DND-41 (cell line): ENCODE measurements around the gene ZNF75A.
"Not testable (repeated sequence)": the region's sequence is repeated elsewhere in the genome, so short reads cannot be mapped to it uniquely, and the experiment has no call there.

ENCODE experiments used
- ATAC-seq: fragments of 200-7000 bp; cut with Tn5 transposase; 3 replicates; pipeline ENCODE4 v1.9.1; 2021; ENCODE audit warnings: low read depth; ENCODE audit not compliant: insufficient read depth
- DNase-seq: peaks from one replicate; pipeline ENCODE4 v3.0.0-alpha.2; 2020
- H2AFZ ChIP-seq: 2 replicates; pipeline ENCODE4 v1.6.0; 2012; ENCODE audit warnings: low read depth, low read length
- H3K27ac ChIP-seq: 2 replicates; pipeline ENCODE4 v1.5.1; 2012; ENCODE audit warnings: low read length, inconsistent platforms
- H3K27me3 ChIP-seq: fragments of 200-600 bp; sonication (generic); 2 replicates; pipeline ENCODE4 v1.6.0; 2012; ENCODE audit warnings: low read length, mild to moderate bottlenecking, inconsistent platforms; ENCODE audit not compliant: insufficient read depth, poor library complexity
- H3K36me3 ChIP-seq: 2 replicates; pipeline ENCODE4 v1.5.1; 2012; ENCODE audit warnings: low read length, inconsistent platforms; ENCODE audit not compliant: insufficient read depth
- H3K4me1 ChIP-seq: 2 replicates; pipeline ENCODE4 v1.5.1; 2012; ENCODE audit warnings: mild to moderate bottlenecking, low read length; ENCODE audit not compliant: insufficient read depth
- H3K4me2 ChIP-seq: 2 replicates; pipeline ENCODE4 v1.6.0; 2012; ENCODE audit warnings: mild to moderate bottlenecking, moderate library complexity, low read length, inconsistent platforms; ENCODE audit not compliant: insufficient read depth
- H3K4me3 ChIP-seq, 2 experiments: fragments of 200-600 bp in 1 of 2; shearing (Covaris generic) in 1 of 2; 2 replicates each; pipeline ENCODE4 v1.5.1; 2012 to 2016; ENCODE audit warnings: inconsistent platforms in 2 of 2, low read length in 2 of 2, mild to moderate bottlenecking in 2 of 2, low read depth in 1 of 2, moderate library complexity in 1 of 2
- H3K79me2 ChIP-seq: 2 replicates; pipeline ENCODE4 v1.6.0; 2012; ENCODE audit warnings: low read length, inconsistent platforms; ENCODE audit not compliant: insufficient read depth
- H3K9ac ChIP-seq: 2 replicates; pipeline ENCODE4 v1.6.0; 2012; ENCODE audit warnings: low read depth, mild to moderate bottlenecking, inconsistent platforms, low read length, moderate library complexity
- H3K9me3 ChIP-seq: 2 replicates; pipeline ENCODE4 v1.5.1; 2012; ENCODE audit warnings: low read length, moderate library complexity, mild to moderate bottlenecking, inconsistent platforms; ENCODE audit not compliant: insufficient read depth, severe bottlenecking
- H4K20me1 ChIP-seq: 2 replicates; pipeline ENCODE4 v1.6.0; 2012; ENCODE audit warnings: low read length; ENCODE audit not compliant: insufficient read depth
- CTCF ChIP-seq: IDR thresholded peaks from 2 replicates; pipeline ENCODE4 v1.5.1; 2012; ENCODE audit warnings: borderline replicate concordance, low read length, moderate library complexity, mild to moderate bottlenecking; ENCODE audit not compliant: poor library complexity, severe bottlenecking; ENCODE audit errors: extremely low read depth
- EZH2 ChIP-seq: IDR thresholded peaks from 3 replicates; pipeline ENCODE4 v1.6.1; 2012; ENCODE audit warnings: borderline replicate concordance, low read depth, mild to moderate bottlenecking, moderate library complexity, low read length, inconsistent platforms; ENCODE audit not compliant: severe bottlenecking

ZNF75A gene

GRCh38 chr16:3266873-3267537, 38.3 kb upstream of the ZNF75A start:
- TF ChIP-seq CTCF, result peak; percentile 74
- no peak for TF ChIP-seq EZH2
- Histone ChIP-seq H3K79me2 (peaks cover 16% of the 10 kb centered on the region), H3K4me1 (peaks cover 32% of the 10 kb centered on the region), H4K20me1 (no peaks in the 10 kb centered on the region), H3K27ac (no peak overlapping the region), H3K9ac (no peak overlapping the region), H3K4me2 (no peak overlapping the region), H3K4me3 (no peak overlapping the region), H3K27me3 (no peaks in the 10 kb centered on the region), H2AFZ (no peak overlapping the region), H3K9me3 (no peaks in the 10 kb centered on the region), H3K36me3 (peaks cover 19% of the 10 kb centered on the region)
- no peak for ATAC-seq
- DNase-seq, result peak; percentile 16

- Histone ChIP-seq H3K4me1 (peaks cover 21% of the 10 kb centered on the region), H3K9ac (no peak overlapping the region), H3K4me3 (no peak overlapping the region), H4K20me1 (no peaks in the 10 kb centered on the region), H3K79me2 (peaks cover 14% of the 10 kb centered on the region), H3K4me2 (no peak overlapping the region), H3K27me3 (no peaks in the 10 kb centered on the region), H2AFZ (no peak overlapping the region), H3K27ac (no peak overlapping the region), H3K36me3 (peaks cover 19% of the 10 kb centered on the region), H3K9me3 (no peaks in the 10 kb centered on the region)
- ATAC-seq (no peak), DNase-seq (no peak)
- TF ChIP-seq EZH2 (no peak), CTCF (no peak)
Measured at GRCh38 chr16:3268294-3268693, 37.0 kb upstream of the ZNF75A start.

- not testable (repeated sequence) for H3K4me2 ChIP-seq, H3K27ac ChIP-seq, H3K79me2 ChIP-seq, ATAC-seq, H3K9ac ChIP-seq, H4K20me1 ChIP-seq, H3K9me3 ChIP-seq, DNase-seq, H3K27me3 ChIP-seq, H2AFZ ChIP-seq, H3K4me3 ChIP-seq, H3K4me1 ChIP-seq
- peaks cover 16% of the 10 kb centered on the region for H3K36me3 ChIP-seq
Measured at GRCh38 chr16:3270718-3271117, 34.6 kb upstream of the ZNF75A start.

- H3K27me3 ChIP-seq, result not testable (repeated sequence)
Measured at GRCh38 chr16:3271281-3271680, 34.0 kb upstream of the ZNF75A start.

More at GRCh38 chr16:3271281-3271680, 34.0 kb upstream of the ZNF75A start:
- peaks cover 14% of the 10 kb centered on the region for H3K36me3 ChIP-seq
- H3K27ac ChIP-seq, H4K20me1 ChIP-seq, H3K9me3 ChIP-seq, H3K9ac ChIP-seq, H3K4me1 ChIP-seq, H3K4me2 ChIP-seq, H3K79me2 ChIP-seq, ATAC-seq, H2AFZ ChIP-seq, H3K4me3 ChIP-seq, DNase-seq: not testable (repeated sequence)
